ENCODE measurements around the gene CCDC33.

Gene CCDC33

DNA sequence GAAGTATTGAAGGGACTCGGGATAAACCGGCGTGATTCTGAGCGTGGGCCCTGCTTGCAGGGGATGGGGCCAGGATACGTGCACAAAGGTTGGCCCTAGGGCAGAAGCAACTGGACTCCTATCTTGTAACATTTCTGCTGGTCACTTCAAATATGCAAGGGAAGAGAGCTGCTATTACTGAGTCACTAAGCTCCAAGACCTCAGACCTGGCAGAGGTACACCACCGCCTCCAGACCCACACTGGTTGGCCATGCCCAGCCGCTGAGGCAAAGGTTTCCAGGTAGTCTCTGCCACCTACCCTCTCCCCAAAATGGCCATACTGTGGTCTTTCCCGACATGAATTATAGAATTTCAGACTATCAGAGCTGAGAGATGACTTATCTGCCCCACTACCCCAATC is 20.2 kb upstream of the CCDC33 start:
- no peak overlapping the region for H4K91ac ChIP-seq (ENCODE audit: low read depth, low read length, poor library complexity)
- H3K4me2 ChIP-seq (ENCODE audit: insufficient read depth, low read length, poor library complexity, severe bottlenecking), result no peak overlapping the region
- 100% methylated on average over 1 of the region's 8 CpGs; no CpG with 5 or more reads in 1 of the 2 donors for WGBS, 2 donors (ENCODE audit: extremely low coverage in 2 of 2, insufficient read length in 2 of 2, insufficient replicate concordance in 1 of 2)
- no peaks in the 10 kb centered on the region for H3K79me1 ChIP-seq (ENCODE audit: low read depth, low read length)
- peak overlapping the region; percentile 81 for H2AK5ac ChIP-seq (ENCODE audit: low read depth, low read length)
- H3K36me3 ChIP-seq (replicated peaks in 1 of 2; ENCODE audit: control insufficient read depth in 2 of 2, insufficient read depth in 2 of 2, low read length in 2 of 2), result no peaks in the 10 kb centered on the region
- H3K9me3 ChIP-seq (replicated peaks in 1 of 2; ENCODE audit: control insufficient read depth in 2 of 2, insufficient read depth in 1 of 2, low read depth in 1 of 2, low read length in 2 of 2), result no peaks in the 10 kb centered on the region
- peaks cover 0 to 2% (median 0%) of the 10 kb centered on the region in 3 experiments for H3K27me3 ChIP-seq (ENCODE audit: control insufficient read depth in 3 of 3, insufficient read depth in 3 of 3, low read depth in 1 of 3, low read length in 3 of 3)
- H3K23ac ChIP-seq (ENCODE audit: low read depth, low read length, poor library complexity), result no peak overlapping the region
- H3K4ac ChIP-seq (ENCODE audit: low read length), result no peak overlapping the region
- H2AFZ ChIP-seq (ENCODE audit: low read length), result no peak overlapping the region
- H4K8ac ChIP-seq (ENCODE audit: low read depth, low read length), result no peak overlapping the region
- H2BK120ac ChIP-seq (ENCODE audit: low read depth, low read length), result no peak overlapping the region
- no peak overlapping the region for H3K4me3 ChIP-seq (ENCODE audit: low read length in 2 of 2)
- H3K27ac ChIP-seq (replicated peaks; ENCODE audit: low read length), result no peak overlapping the region
- H2BK15ac ChIP-seq (ENCODE audit: low read length), result peak overlapping the region; percentile 60
- peaks cover 43 to 49% of the 10 kb centered on the region in 2 donors for H3K4me1 ChIP-seq (ENCODE audit: control insufficient read depth in 2 of 2, insufficient read depth in 1 of 2, low read depth in 1 of 2, low read length in 2 of 2)
- H3K9ac ChIP-seq (ENCODE audit: low read depth, low read length, poor library complexity), result no peak overlapping the region
- H2BK5ac ChIP-seq (ENCODE audit: low read length), result peak overlapping the region; percentile 26
- no peak for DNase-seq (ENCODE audit: low spot score)
- peak overlapping the region; percentile 64 for H2BK12ac ChIP-seq (ENCODE audit: low read length)
- no peak overlapping the region for H3K14ac ChIP-seq (ENCODE audit: low read length)
- H3K18ac ChIP-seq (ENCODE audit: low read length), result peak overlapping the region; percentile 88

DNA sequence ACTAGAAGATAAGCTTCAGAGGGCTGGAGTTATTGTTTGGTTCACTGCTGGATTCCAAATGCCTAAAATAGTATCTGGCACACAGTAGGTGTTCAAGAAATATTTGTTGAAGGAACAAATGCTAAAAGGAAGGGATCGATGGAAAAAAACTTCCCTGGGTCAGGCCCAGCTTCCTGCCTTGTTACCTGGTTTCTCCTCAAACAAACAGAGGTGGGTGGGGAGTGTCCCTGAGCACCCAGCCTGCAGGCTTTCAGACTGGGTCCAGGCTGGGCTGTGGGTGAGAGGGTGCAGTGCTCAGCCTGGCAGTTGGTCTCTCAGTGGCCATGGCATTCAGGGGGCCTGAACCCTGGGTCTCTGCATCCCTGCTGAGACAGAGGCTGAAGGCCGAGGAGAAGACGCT is 19.2 kb upstream of the CCDC33 start:
- Histone ChIP-seq H3K4me3 (ENCODE audit: low read length in 2 of 2) (no peak overlapping the region), H2BK5ac (ENCODE audit: low read length) (no peak overlapping the region), H3K79me1 (ENCODE audit: low read depth, low read length) (no peaks in the 10 kb centered on the region), H3K36me3 (replicated peaks in 1 of 2; ENCODE audit: control insufficient read depth in 2 of 2, insufficient read depth in 2 of 2, low read length in 2 of 2) (no peaks in the 10 kb centered on the region), H3K9ac (ENCODE audit: low read depth, low read length, poor library complexity) (no peak overlapping the region), H3K23ac (ENCODE audit: low read depth, low read length, poor library complexity) (no peak overlapping the region), H4K8ac (ENCODE audit: low read depth, low read length) (no peak overlapping the region), H4K91ac (ENCODE audit: low read depth, low read length, poor library complexity) (no peak overlapping the region), H2BK12ac (ENCODE audit: low read length) (peak overlapping the region; percentile 18), H2AFZ (ENCODE audit: low read length) (no peak overlapping the region), H2AK5ac (ENCODE audit: low read depth, low read length) (peak overlapping the region; percentile 10), H3K27ac (replicated peaks; ENCODE audit: low read length) (no peak overlapping the region), H3K4me1 (ENCODE audit: control insufficient read depth in 2 of 2, insufficient read depth in 1 of 2, low read depth in 1 of 2, low read length in 2 of 2) (peaks cover 47 to 55% of the 10 kb centered on the region in 2 donors), H3K4ac (ENCODE audit: low read length) (no peak overlapping the region), H3K9me3 (replicated peaks in 1 of 2; ENCODE audit: control insufficient read depth in 2 of 2, insufficient read depth in 1 of 2, low read depth in 1 of 2, low read length in 2 of 2) (no peaks in the 10 kb centered on the region), H2BK120ac (ENCODE audit: low read depth, low read length) (peak overlapping the region; percentile 6), H2BK15ac (ENCODE audit: low read length) (peak overlapping the region; percentile 13), H3K14ac (ENCODE audit: low read length) (no peak overlapping the region), H3K27me3 (ENCODE audit: control insufficient read depth in 3 of 3, insufficient read depth in 3 of 3, low read depth in 1 of 3, low read length in 3 of 3) (peaks cover 0 to 2% (median 0%) of the 10 kb centered on the region in 3 experiments), H3K18ac (ENCODE audit: low read length) (peak overlapping the region; percentile 55), H3K4me2 (ENCODE audit: insufficient read depth, low read length, poor library complexity, severe bottlenecking) (no peak overlapping the region)
- no CpG with 5 or more reads among the region's 3 CpGs for WGBS, 2 donors (ENCODE audit: extremely low coverage in 2 of 2, insufficient read length in 2 of 2, insufficient replicate concordance in 1 of 2)
- DNase-seq (ENCODE audit: low spot score), result no peak

DNA sequence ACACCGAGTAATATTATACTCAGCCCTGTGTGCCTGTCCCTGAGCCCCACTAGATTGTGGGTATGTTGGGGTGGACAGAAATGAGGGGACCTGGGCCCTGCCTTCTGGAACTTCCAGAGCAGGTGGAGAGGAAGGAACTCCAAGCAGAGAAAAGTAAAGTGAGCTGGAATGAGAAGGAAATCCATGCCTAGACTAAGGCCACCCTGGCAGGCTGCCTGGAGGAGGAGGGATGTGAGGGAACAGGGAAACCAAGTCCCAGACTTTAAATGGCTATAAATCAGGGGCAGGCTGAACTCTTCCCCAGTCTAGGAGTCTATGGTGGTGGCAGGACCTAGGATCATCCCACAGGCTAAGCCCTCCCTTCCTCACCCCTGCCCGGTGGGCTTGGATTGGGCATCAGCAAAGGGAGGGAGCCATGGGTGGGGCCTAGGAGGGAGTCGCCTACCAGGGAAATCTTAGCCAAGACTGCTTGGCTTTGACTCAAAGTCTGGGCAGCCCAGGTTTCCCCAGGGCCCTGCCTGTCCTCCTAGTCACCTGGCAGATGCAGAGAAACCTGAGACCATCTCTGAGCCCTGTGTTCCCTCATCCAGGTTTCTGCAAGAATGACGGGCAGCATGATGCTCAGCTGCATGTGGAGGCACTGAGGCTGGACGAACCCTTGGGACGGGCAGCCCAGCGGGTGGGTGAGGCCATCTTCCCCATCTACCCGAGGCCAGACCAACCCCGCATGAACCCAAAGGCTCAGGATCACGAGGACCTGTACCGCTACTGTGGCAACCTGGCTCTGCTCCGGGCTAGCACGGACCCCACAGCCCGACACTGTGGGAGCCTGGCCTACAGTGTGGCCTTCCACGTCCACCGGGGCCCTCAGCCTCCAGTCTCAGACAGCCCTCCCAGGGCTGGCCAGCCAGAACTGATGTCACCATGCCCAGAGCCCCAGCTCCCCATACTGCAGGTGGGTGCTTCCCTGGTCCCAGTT is 17.9 kb upstream of the CCDC33 start:
- Histone ChIP-seq H3K4ac (ENCODE audit: low read length) (no peak overlapping the region), H3K18ac (ENCODE audit: low read length) (peak overlapping the region; percentile 83), H3K4me2 (ENCODE audit: insufficient read depth, low read length, poor library complexity, severe bottlenecking) (no peak overlapping the region), H3K27ac (replicated peaks; ENCODE audit: low read length) (no peak overlapping the region), H3K4me3 (ENCODE audit: low read length in 2 of 2) (no peak overlapping the region), H2BK12ac (ENCODE audit: low read length) (peak overlapping the region; percentile 47), H3K4me1 (ENCODE audit: control insufficient read depth in 2 of 2, insufficient read depth in 1 of 2, low read depth in 1 of 2, low read length in 2 of 2) (peaks cover 49 to 55% of the 10 kb centered on the region in 2 donors), H2BK120ac (ENCODE audit: low read depth, low read length) (no peak overlapping the region), H3K23ac (ENCODE audit: low read depth, low read length, poor library complexity) (peak overlapping the region; percentile 14), H3K9me3 (replicated peaks in 1 of 2; ENCODE audit: control insufficient read depth in 2 of 2, insufficient read depth in 1 of 2, low read depth in 1 of 2, low read length in 2 of 2) (no peaks in the 10 kb centered on the region), H2AFZ (ENCODE audit: low read length) (no peak overlapping the region), H3K14ac (ENCODE audit: low read length) (no peak overlapping the region), H4K91ac (ENCODE audit: low read depth, low read length, poor library complexity) (no peak overlapping the region), H3K79me1 (ENCODE audit: low read depth, low read length) (no peaks in the 10 kb centered on the region), H3K27me3 (ENCODE audit: control insufficient read depth in 3 of 3, insufficient read depth in 3 of 3, low read depth in 1 of 3, low read length in 3 of 3) (peaks cover 0 to 2% (median 0%) of the 10 kb centered on the region in 3 experiments), H4K8ac (ENCODE audit: low read depth, low read length) (no peak overlapping the region), H2BK15ac (ENCODE audit: low read length) (peak overlapping the region; percentile 96), H2AK5ac (ENCODE audit: low read depth, low read length) (peak overlapping the region; percentile 91), H3K9ac (ENCODE audit: low read depth, low read length, poor library complexity) (no peak overlapping the region), H2BK5ac (ENCODE audit: low read length) (peak overlapping the region; percentile 9), H3K36me3 (replicated peaks in 1 of 2; ENCODE audit: control insufficient read depth in 2 of 2, insufficient read depth in 2 of 2, low read length in 2 of 2) (no peaks in the 10 kb centered on the region)
- no CpG with 5 or more reads among the region's 16 CpGs for WGBS, 2 donors (ENCODE audit: extremely low coverage in 2 of 2, insufficient read length in 2 of 2, insufficient replicate concordance in 1 of 2)
- DNase-seq (ENCODE audit: low spot score), result no peak
